Loucy (cell line): ENCODE results near the gene EPN1.

ENCODE experiments used
- CTCF ChIP-seq: fragments of 200-600 bp; sonication (generic); conservative IDR thresholded peaks from 2 replicates; pipeline ENCODE4 v1.5.1; 2014; ENCODE audit warnings: mild to moderate bottlenecking, antibody characterized with exemption, low read length
- EZH2phosphoT487 ChIP-seq: fragments of 200-600 bp; IDR thresholded peaks from 2 replicates; pipeline ENCODE4 v1.6.1; 2018; ENCODE audit warnings: antibody characterized with exemption, mild to moderate bottlenecking, moderate library complexity, borderline replicate concordance

GRCh38 chr19:55691561-55692481 is 16.8 kb downstream of the EPN1 start:
- no peak for TF ChIP-seq CTCF
- no peak for TF ChIP-seq EZH2phosphoT487
